Testis (tissue), 2 donors: ENCODE results near the gene ORC6.

Experiments
- CTCF ChIP-seq, 3 experiments: fragments of 450-650 bp in 2 of 3; fragments of 200-600 bp in 1 of 3; sonication (generic) in 1 of 3; IDR thresholded peaks; one replicate each; pipeline ENCODE4 v1.5.1; 2016 to 2019; ENCODE audit warnings: antibody characterized with exemption in 3 of 3, mild to moderate bottlenecking in 2 of 3, moderate library complexity in 1 of 3
- POLR2A ChIP-seq: fragments of 450-650 bp; IDR thresholded peaks from one replicate; pipeline ENCODE4 v1.6.1; 2017; ENCODE audit warnings: antibody characterized with exemption, mild to moderate bottlenecking, moderate library complexity

- TF ChIP-seq POLR2A (peak; percentile 35), CTCF (IDR thresholded peaks at IDR 0.05) (peak in 1 of 3 experiments; percentile 17)
Measured at GRCh38 chr16:46688654-46689364, 650 bp upstream of the ORC6 start, which contains the start of gene VPS35.
